HG03095 (cell line): Measurements from ENCODE around the gene GMDS.
A peak's percentile ranks its signal among the peaks of the same experiment; 100 is the strongest.

Experiments
- ATAC-seq: cut with Tn5 transposase; IDR thresholded peaks from one replicate; pipeline ENCODE4 v1.9.1; 2021; ENCODE audit warnings: moderate library complexity; ENCODE audit not compliant: unreplicated experiment

GMDS gene

GRCh38 chr6:2242311-2242710 lies 3.1 kb downstream of the GMDS start:
- ATAC-seq, result no peak

- ATAC-seq, result no peak
Observed at GRCh38 chr6:2240961-2241360, 4.4 kb downstream of the GMDS start.

GRCh38 chr6:2237001-2237400 lies 8.4 kb downstream of the GMDS start:
- ATAC-seq, result no peak

- no peak for ATAC-seq
Observed at GRCh38 chr6:2235777-2236495, 9.5 kb downstream of the GMDS start.

- peak; percentile 45 for ATAC-seq
Observed at GRCh38 chr6:2232445-2232844, 13.0 kb downstream of the GMDS start.

- ATAC-seq, result no peak
Observed at GRCh38 chr6:2231438-2231837, 14.0 kb downstream of the GMDS start.

- no peak for ATAC-seq
Observed at GRCh38 chr6:2230659-2231277, 14.6 kb downstream of the GMDS start.

- no peak for ATAC-seq
Observed at GRCh38 chr6:2229742-2230141, 15.7 kb downstream of the GMDS start.

- no peak for ATAC-seq
Observed at GRCh38 chr6:2229039-2229438, 16.4 kb downstream of the GMDS start.

GRCh38 chr6:2228392-2228791 lies 17.0 kb downstream of the GMDS start:
- no peak for ATAC-seq

- ATAC-seq, result no peak
Observed at GRCh38 chr6:2226775-2227174, 18.6 kb downstream of the GMDS start.

GRCh38 chr6:2225422-2226392 lies 19.7 kb downstream of the GMDS start:
- ATAC-seq, result no peak

- no peak for ATAC-seq
Observed at GRCh38 chr6:2224847-2225382, 20.5 kb downstream of the GMDS start.

- ATAC-seq, result no peak
Observed at GRCh38 chr6:2222275-2222842, 23.0 kb downstream of the GMDS start.

- no peak for ATAC-seq
Observed at GRCh38 chr6:2221726-2222274, 23.6 kb downstream of the GMDS start.

- ATAC-seq, result no peak
Observed at GRCh38 chr6:2220154-2220553, 25.3 kb downstream of the GMDS start.

- ATAC-seq, result no peak
Observed at GRCh38 chr6:2218866-2219265, 26.5 kb downstream of the GMDS start.

- ATAC-seq, result no peak
Observed at GRCh38 chr6:2216794-2217383, 28.5 kb downstream of the GMDS start.

GRCh38 chr6:2215342-2215741 lies 30.1 kb downstream of the GMDS start:
- ATAC-seq, result no peak

GRCh38 chr6:2213086-2213485 lies 32.3 kb downstream of the GMDS start:
- no peak for ATAC-seq
